Natural killer cell treated with Interleukin-12 subunit alpha and Interleukin-12 subunit beta and Interleukin-15 and Interleukin-18, amount 100 ng/mL, for 72 hours (primary cell): ENCODE results near the gene FNDC3B. TPM values are rescaled to one million over a fixed set of nuclear protein-coding genes. Genes with fewer than 3 reads are reported as not detected.

Source experiments
- ATAC-seq, 2 donors: fragments of 150-1000 bp; cut with Tn5 transposase in 1 of 2; sonication (Bioruptor Pico), chemical (Tn5 transposase) in 1 of 2; 2 replicates each; pipeline ENCODE4 v1.10.0; 2021
- DNase-seq: peaks from one replicate; pipeline ENCODE4 v3.0.0; 2022; ENCODE audit warnings: low spot score
- H3K27ac Mint-ChIP-seq, 2 donors: 1 replicate in 1 of 2; 2 replicates in 1 of 2; pipeline ENCODE4 v1.8.0; 2022; ENCODE audit warnings: mixed read lengths in 2 of 2, mild to moderate bottlenecking in 1 of 2, moderate library complexity in 1 of 2
- H3K27me3 Mint-ChIP-seq, 2 donors: 1 replicate in 1 of 2; 2 replicates in 1 of 2; pipeline ENCODE4 v1.8.0; 2022; ENCODE audit warnings: mixed read lengths in 2 of 2
- H3K36me3 Mint-ChIP-seq: one replicate; pipeline ENCODE4 v1.8.0; 2022; ENCODE audit warnings: mixed read lengths
- H3K4me1 Mint-ChIP-seq, 2 donors: 1 replicate in 1 of 2; 2 replicates in 1 of 2; pipeline ENCODE4 v1.8.0; 2022; ENCODE audit warnings: low read depth in 2 of 2, mixed read lengths in 2 of 2, mild to moderate bottlenecking in 1 of 2
- H3K4me3 Mint-ChIP-seq: one replicate; pipeline ENCODE4 v1.8.0; 2022; ENCODE audit warnings: mixed read lengths
- H3K9me3 Mint-ChIP-seq: 2 replicates; pipeline ENCODE4 v1.8.0; 2022; ENCODE audit warnings: mixed read lengths
- total RNA-seq, 2 donors: library from RNA; stranded (reverse); gene quantifications; one replicate each; pipeline ENCODE4 v1.2.3, GENCODE V29; 2022

Gene FNDC3B
- total RNA-seq, 2 donors from 2014 or later, result 149 to 217 TPM

- Mint-ChIP-seq H3K4me1 (peaks cover 64 to 69% of the 10 kb centered on the region in 2 donors), H3K36me3 (peaks cover 22% of the 10 kb centered on the region), H3K27ac (peak overlapping the region; percentile 55 to 78), H3K27me3 (no peaks in the 10 kb centered on the region), H3K9me3 (no peaks in the 10 kb centered on the region), H3K4me3 (no peak overlapping the region)
- ATAC-seq (no peak), DNase-seq (no peak)
Observed at GRCh38 chr3:172175254-172175599, 135.8 kb downstream of the FNDC3B start.

DNA sequence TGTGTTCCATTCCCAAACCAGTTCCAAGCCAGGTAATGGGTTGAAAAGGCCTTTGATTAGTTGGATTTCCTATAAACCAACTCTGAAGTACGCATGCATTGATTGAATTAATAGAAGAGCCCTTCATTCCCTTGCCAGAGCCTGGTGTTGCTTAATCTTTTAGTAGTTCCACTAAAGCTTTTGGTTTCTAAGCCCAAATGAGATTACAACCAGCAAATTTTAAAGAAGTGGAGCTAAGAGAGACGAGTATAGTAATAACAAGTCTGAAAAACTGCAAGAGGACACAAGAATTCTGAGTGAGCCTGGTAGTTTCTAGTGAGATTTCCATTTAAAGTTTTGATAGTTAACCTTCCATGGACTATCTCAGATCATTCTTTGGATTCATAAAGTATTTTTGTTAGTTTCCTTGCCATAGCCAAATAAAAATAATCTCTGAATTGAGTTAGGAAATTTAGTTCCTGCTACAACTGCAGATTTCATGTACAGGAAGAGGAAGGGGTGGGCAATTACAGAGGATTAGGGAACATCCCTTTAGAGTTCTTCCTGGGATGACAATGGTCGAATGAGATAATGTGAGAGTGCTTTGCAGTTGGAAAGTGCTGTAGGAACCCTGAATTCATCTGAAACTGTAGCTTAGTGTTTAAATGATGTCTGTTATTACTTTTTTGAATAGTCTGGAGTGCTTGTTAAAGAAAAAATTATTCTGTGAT lies 136.8 kb downstream of the FNDC3B start:
- Mint-ChIP-seq H3K4me3 (peak overlapping the region; percentile 8), H3K36me3 (peaks cover 22% of the 10 kb centered on the region), H3K4me1 (peaks cover 71 to 73% of the 10 kb centered on the region in 2 donors), H3K27me3 (no peaks in the 10 kb centered on the region), H3K9me3 (no peaks in the 10 kb centered on the region), H3K27ac (peak overlapping the region; percentile 55 to 78)
- ATAC-seq, result no peak
- DNase-seq, result no peak

- H3K4me1 Mint-ChIP-seq, result peaks cover 71 to 72% of the 10 kb centered on the region in 2 donors
- no peaks in the 10 kb centered on the region for H3K27me3 Mint-ChIP-seq
- H3K36me3 Mint-ChIP-seq, result peaks cover 22% of the 10 kb centered on the region
Observed at GRCh38 chr3:172177046-172177445, 137.7 kb downstream of the FNDC3B start.

GRCh38 chr3:172177803-172178316 lies 138.5 kb downstream of the FNDC3B start:
- Mint-ChIP-seq H3K36me3 (peaks cover 22% of the 10 kb centered on the region), H3K9me3 (no peaks in the 10 kb centered on the region), H3K27ac (peak overlapping the region; percentile 21 to 89), H3K4me3 (no peak overlapping the region), H3K4me1 (peaks cover 74 to 75% of the 10 kb centered on the region in 2 donors), H3K27me3 (no peaks in the 10 kb centered on the region)
- ATAC-seq (no peak), DNase-seq (no peak)

More at GRCh38 chr3:172177046-172177445, 137.7 kb downstream of the FNDC3B start:
- Mint-ChIP-seq H3K9me3 (no peaks in the 10 kb centered on the region), H3K27ac (peak overlapping the region; percentile 55 to 78), H3K4me3 (no peak overlapping the region)
- DNase-seq (no peak), ATAC-seq (no peak)

DNA sequence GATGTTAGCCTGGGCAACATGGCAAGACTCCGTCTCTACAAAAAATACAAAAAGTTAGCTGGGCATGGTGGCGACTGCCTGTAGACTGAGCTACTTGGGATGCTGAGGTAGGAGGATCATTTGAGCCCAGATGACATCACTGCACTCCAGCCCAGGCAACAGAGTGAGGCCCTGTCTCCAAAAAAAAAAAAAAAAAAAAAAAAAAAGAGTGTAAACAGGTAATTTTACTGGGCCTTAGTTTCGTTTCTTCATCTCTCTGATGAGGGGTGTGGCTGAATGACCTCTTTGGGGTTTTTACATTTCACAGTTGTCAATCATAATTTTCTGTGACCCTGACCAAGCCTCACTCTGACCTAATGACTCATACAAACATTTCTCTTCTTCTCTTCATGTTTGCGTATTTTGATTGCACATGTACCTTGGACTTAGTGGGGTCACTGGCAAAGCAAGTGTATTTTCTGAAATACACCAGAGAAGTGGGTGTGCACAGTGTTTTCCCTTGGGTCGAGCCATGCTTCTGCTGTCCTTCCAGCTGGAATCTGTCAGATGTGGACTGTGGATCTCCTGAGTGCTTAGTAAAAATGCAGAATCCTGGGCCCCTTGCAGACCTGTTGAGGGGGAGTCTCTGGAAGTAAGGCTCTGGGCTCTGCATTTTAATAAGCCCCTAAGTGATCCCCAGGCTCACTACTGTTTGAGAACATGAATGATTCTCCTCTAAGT lies 140.5 kb downstream of the FNDC3B start:
- Mint-ChIP-seq H3K9me3 (no peaks in the 10 kb centered on the region), H3K27ac (peak overlapping the region; percentile 69 to 91), H3K27me3 (no peaks in the 10 kb centered on the region), H3K4me1 (peaks cover 72 to 74% of the 10 kb centered on the region in 2 donors), H3K4me3 (peak overlapping the region; percentile 68), H3K36me3 (peaks cover 22% of the 10 kb centered on the region)
- DNase-seq (no peak), ATAC-seq (peak; percentile 77 to 83)

GRCh38 chr3:172180473-172180872 lies 141.1 kb downstream of the FNDC3B start:
- Mint-ChIP-seq H3K27me3 (no peaks in the 10 kb centered on the region), H3K4me1 (peaks cover 67 to 68% of the 10 kb centered on the region in 2 donors), H3K4me3 (peak overlapping the region; percentile 47), H3K36me3 (peaks cover 22% of the 10 kb centered on the region), H3K9me3 (no peaks in the 10 kb centered on the region), H3K27ac (peak overlapping the region; percentile 69 to 91)
- ATAC-seq (no peak), DNase-seq (no peak)

- H3K4me3 Mint-ChIP-seq, result peak overlapping the region; percentile 76
- H3K27ac Mint-ChIP-seq, result peak overlapping the region; percentile 63 to 91
- no peaks in the 10 kb centered on the region for H3K9me3 Mint-ChIP-seq
- peak; percentile 83 to 84 for ATAC-seq
- peak; percentile 75 for DNase-seq
- no peaks in the 10 kb centered on the region for H3K27me3 Mint-ChIP-seq
- peaks cover 57 to 64% of the 10 kb centered on the region in 2 donors for H3K4me1 Mint-ChIP-seq
- peaks cover 13% of the 10 kb centered on the region for H3K36me3 Mint-ChIP-seq
Observed at GRCh38 chr3:172181932-172182586, 142.7 kb downstream of the FNDC3B start.

GRCh38 chr3:172182797-172183196 lies 143.4 kb downstream of the FNDC3B start:
- no peaks in the 10 kb centered on the region for H3K9me3 Mint-ChIP-seq
- DNase-seq (no peak), ATAC-seq (no peak)
- peaks cover 54 to 60% of the 10 kb centered on the region in 2 donors for H3K4me1 Mint-ChIP-seq
- H3K27ac Mint-ChIP-seq, result peak overlapping the region; percentile 63 to 91
- peak overlapping the region; percentile 76 for H3K4me3 Mint-ChIP-seq
- no peaks in the 10 kb centered on the region for H3K27me3 Mint-ChIP-seq
- H3K36me3 Mint-ChIP-seq, result peaks cover 12% of the 10 kb centered on the region

- H3K27ac Mint-ChIP-seq, result peak overlapping the region; percentile 24 to 70
- DNase-seq, result no peak
- peaks cover 45 to 53% of the 10 kb centered on the region in 2 donors for H3K4me1 Mint-ChIP-seq
- no peak overlapping the region for H3K4me3 Mint-ChIP-seq
- H3K36me3 Mint-ChIP-seq, result peaks cover 6% of the 10 kb centered on the region
- H3K27me3 Mint-ChIP-seq, result no peaks in the 10 kb centered on the region
- no peaks in the 10 kb centered on the region for H3K9me3 Mint-ChIP-seq
- ATAC-seq, result no peak
Observed at GRCh38 chr3:172184106-172184822, 144.9 kb downstream of the FNDC3B start.

GRCh38 chr3:172185907-172186306 lies 146.5 kb downstream of the FNDC3B start:
- H3K36me3 Mint-ChIP-seq, result no peaks in the 10 kb centered on the region
- ATAC-seq, result no peak
- peaks cover 33 to 41% of the 10 kb centered on the region in 2 donors for H3K4me1 Mint-ChIP-seq
- peak overlapping the region in 1 of 2 donors; percentile 27 for H3K27ac Mint-ChIP-seq
- H3K27me3 Mint-ChIP-seq, result no peaks in the 10 kb centered on the region
- H3K4me3 Mint-ChIP-seq, result no peak overlapping the region
- no peak for DNase-seq
- H3K9me3 Mint-ChIP-seq, result no peaks in the 10 kb centered on the region

GRCh38 chr3:172186607-172187006 lies 147.2 kb downstream of the FNDC3B start:
- Mint-ChIP-seq H3K4me3 (no peak overlapping the region), H3K36me3 (no peaks in the 10 kb centered on the region), H3K27ac (peak overlapping the region in 1 of 2 donors; percentile 76), H3K9me3 (no peaks in the 10 kb centered on the region), H3K4me1 (peaks cover 32 to 43% of the 10 kb centered on the region in 2 donors), H3K27me3 (no peaks in the 10 kb centered on the region)
- ATAC-seq, result no peak
- no peak for DNase-seq

DNA sequence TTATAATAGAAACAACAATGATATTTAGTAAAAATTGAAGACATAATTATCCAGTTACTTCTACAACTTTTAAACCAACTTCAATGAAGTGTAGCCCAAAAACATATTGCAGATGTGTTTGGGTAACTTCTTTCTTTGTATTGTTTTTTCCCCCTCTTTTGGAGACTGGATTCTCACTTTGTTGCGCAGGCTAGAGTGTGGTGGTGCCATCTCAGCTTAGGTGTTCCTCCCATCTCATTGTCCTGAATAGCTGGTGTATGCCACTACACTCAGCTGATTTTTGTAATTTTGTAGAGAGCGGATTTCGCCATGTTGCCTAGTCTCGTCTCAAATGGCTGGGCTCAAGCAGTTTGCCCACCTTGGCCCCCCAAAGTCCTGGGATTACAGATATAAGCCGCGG lies 148.1 kb downstream of the FNDC3B start:
- H3K4me1 Mint-ChIP-seq, result peaks cover 28 to 38% of the 10 kb centered on the region in 2 donors
- no peaks in the 10 kb centered on the region for H3K9me3 Mint-ChIP-seq
- no peak for DNase-seq
- ATAC-seq, result no peak
- peak overlapping the region in 1 of 2 donors; percentile 76 for H3K27ac Mint-ChIP-seq
- no peaks in the 10 kb centered on the region for H3K27me3 Mint-ChIP-seq
- H3K4me3 Mint-ChIP-seq, result no peak overlapping the region
- no peaks in the 10 kb centered on the region for H3K36me3 Mint-ChIP-seq

DNA sequence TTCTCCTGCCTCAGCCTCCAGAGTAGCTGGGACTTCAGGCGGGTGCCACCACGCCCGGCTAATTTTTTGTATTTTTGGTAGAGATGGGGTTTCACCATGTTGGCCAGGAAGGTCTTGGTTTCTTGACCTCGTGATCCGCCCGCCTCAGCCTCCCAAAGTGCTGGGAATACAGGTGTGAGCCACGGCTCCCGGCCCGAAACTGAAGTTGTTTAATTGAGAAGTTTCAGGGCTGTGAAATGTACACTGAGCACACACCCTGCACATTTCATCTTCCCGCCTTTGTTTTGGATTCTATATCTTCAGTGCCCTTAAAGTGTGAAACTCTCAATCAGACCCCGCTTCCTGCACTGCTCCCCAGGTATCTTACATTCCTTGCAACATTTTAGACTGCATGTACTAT lies 149.1 kb downstream of the FNDC3B start:
- ATAC-seq (no peak), DNase-seq (no peak)
- no peaks in the 10 kb centered on the region for H3K27me3 Mint-ChIP-seq
- H3K36me3 Mint-ChIP-seq, result no peaks in the 10 kb centered on the region
- H3K4me3 Mint-ChIP-seq, result no peak overlapping the region
- H3K27ac Mint-ChIP-seq, result no peak overlapping the region
- peaks cover 24 to 34% of the 10 kb centered on the region in 2 donors for H3K4me1 Mint-ChIP-seq
- H3K9me3 Mint-ChIP-seq, result no peaks in the 10 kb centered on the region
